ENCODE measurements around the gene AVPR2.

DNA sequence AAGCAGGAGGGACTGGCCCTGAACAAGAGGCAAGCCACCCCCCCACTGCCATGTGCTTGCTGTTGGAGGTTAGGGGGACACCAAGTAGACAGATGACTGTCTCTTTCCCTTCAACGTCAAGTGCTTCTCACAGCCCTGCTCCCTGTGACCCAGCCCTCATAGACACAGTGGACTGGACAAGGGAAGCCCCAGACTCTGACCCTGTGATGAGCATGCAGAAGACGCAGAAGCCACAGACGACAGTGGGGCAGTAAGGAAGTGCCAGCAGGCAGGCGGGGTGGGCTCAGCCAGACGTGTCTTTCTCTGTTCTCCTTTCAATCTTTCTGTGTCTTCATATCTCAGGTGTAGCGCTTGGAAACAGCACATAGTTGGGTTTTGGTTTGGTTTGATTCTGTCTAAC, 16.1 kb upstream of the AVPR2 start:
- TF ChIP-seq CTCF (IDR thresholded peaks at IDR 0.05; ENCODE audit: low read depth, low read length) (no peak), POLR2A (IDR thresholded peaks at IDR 0.05; ENCODE audit: extremely low read depth, insufficient read length) (no peak)
